ENCODE measurements around the gene SERPINB10.

Gene SERPINB10

DNA sequence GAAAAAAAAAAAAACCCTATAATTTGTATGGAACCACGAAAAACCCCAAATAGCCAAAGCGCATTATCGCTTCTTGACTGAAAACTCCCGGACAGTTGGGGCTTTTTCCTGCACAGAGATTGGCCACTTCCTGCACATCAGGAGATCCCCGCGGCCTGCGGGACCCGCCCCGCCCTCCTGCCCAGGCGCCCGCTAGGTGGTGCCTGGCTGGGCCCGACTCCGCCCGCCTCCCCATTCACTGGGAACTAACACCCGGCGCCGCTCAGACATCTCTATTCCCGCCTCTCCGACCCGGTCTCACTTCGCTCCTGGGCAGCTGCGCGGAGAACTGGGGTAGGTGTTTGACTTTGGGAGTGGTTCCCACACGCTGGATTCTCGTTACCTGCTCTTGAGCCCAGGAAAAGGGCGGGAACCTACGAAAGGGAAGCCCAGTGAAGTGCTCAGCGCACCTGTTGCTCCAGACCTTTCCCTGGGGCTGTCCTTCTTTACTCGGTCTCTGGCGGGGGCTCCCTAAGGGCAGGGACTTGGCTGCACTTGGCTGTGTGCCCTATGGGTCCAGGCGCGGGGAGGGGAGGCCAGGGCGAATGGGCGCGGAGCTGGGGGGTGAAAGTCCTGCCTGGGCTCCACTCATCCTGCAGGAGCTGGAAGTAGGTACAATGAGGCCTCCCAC, 41.4 kb downstream of the SERPINB10 start, which contains the start of gene HMSD:
Gene HMSD, plus strand, starts transcription at position 234 of the 670 bp plus-strand sequence. CDS start 4,155 bp downstream, outside the sequence.
- peak; percentile 66 for DNase-seq

DNA sequence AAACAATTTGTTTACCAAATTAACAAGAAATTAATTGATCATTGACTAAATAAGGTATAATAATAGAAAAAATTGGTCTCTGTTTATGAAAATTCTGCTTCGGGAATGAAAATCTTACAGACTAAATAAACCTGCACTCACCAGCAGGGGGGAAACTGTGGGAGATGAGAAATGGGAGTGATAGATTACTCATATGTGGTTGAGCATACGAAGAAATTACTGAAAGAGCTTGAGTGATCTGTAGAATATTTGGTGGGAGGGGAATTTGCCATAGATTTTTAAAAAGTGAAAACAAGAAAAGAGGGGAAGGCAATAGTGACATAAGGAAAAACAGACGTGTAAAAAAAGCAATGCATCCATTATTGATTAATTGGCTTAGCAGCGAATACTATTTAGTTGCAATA, 43.5 kb downstream of the SERPINB10 start:
- no peak for DNase-seq

DNA sequence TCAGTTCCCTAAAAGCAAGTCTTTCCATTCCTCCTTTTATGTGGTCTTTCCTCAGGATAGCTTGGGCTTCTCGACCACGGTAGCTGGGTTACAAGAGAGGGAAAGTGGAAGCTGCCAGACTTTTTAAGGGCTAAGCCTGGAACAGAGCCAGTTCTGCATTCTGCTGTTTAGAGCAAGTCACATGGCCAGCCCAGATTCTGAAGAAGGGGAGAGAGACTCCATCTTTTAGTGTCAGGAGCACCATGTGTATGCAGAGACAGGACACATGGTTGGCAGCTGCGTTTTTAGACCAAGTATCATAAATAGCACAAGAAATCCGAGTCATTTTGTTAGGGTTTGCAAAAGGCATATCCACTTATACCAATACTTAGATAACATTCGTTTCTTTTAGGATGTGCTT, 46.1 kb downstream of the SERPINB10 start:
- no peak for DNase-seq

DNA sequence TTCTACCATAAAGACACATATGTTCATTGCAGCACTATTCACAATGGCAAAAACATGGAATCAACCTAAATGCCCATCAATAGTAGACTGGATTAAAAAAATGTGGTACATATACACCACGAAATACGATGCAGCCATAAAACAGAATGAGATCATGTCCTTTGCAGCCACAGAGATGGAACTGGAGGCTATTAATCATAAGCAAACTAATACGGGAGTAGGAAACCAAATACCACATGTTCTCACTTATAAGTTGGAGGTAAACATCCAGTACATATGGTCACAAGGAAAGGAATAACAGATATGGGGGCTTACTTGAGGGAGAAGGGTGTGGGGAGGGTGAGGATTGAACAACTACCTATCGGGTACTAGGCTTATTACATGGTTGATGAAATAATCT, 49.0 kb downstream of the SERPINB10 start:
- DNase-seq = no peak

GRCh38 chr18:63960891-63961290, 53.1 kb downstream of the SERPINB10 start:
- DNase-seq = no peak

- no peak for DNase-seq
Observed at GRCh38 chr18:63961435-63961980, 53.8 kb downstream of the SERPINB10 start.

DNA sequence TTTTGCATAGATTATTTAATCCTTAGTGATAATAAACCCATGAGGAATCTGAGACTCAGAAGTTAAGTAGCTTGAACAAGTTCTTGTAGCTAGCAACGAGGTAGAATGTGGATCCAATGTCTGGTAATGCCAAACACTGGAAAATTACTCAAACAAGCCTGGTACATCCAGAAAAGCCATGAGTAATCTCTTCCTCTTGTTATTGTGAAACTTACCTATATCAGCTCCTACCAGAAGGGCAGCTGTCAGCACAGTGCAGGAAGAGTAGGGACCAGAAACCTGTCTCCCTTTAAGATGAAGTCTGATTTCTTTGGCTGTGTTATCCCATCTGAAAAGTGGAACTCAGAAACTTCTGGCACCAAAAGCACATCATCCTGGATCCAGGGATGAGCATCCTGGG, 54.4 kb downstream of the SERPINB10 start:
- DNase-seq = no peak

- DNase-seq = no peak
Observed at GRCh38 chr18:63963615-63964256, 56.0 kb downstream of the SERPINB10 start.

DNA sequence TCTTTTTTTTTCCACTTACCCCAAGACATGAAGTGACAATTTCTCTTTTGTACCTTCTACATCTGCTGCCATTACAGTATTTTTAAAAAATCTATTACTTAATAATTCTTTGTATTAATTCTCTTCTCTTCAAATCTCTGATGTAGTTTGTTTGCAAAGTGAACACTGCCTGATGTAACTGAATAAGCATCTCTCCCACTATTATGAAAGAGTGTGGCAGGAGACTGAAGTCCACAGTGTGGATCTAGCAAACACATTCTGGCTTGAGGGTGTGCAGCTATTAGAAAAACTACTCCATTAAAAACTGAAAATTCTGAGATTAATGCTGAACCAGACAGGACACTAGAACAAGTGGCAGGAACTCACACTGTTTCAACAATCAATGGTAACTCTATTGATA, 57.1 kb downstream of the SERPINB10 start:
- no peak for DNase-seq

- no peak for DNase-seq
Observed at GRCh38 chr18:63965716-63966330, 58.1 kb downstream of the SERPINB10 start.

- peak; percentile 96 for DNase-seq
Observed at GRCh38 chr18:63969942-63970808, 62.4 kb downstream of the SERPINB10 start, which contains the start of gene SERPINB8. Gene SERPINB8 (plus strand): TSS chr18:63970081. CDS start chr18:63978309, 8,228 bp downstream.

GRCh38 chr18:63970809-63971205, 63.0 kb downstream of the SERPINB10 start:
- DNase-seq = no peak

DNA sequence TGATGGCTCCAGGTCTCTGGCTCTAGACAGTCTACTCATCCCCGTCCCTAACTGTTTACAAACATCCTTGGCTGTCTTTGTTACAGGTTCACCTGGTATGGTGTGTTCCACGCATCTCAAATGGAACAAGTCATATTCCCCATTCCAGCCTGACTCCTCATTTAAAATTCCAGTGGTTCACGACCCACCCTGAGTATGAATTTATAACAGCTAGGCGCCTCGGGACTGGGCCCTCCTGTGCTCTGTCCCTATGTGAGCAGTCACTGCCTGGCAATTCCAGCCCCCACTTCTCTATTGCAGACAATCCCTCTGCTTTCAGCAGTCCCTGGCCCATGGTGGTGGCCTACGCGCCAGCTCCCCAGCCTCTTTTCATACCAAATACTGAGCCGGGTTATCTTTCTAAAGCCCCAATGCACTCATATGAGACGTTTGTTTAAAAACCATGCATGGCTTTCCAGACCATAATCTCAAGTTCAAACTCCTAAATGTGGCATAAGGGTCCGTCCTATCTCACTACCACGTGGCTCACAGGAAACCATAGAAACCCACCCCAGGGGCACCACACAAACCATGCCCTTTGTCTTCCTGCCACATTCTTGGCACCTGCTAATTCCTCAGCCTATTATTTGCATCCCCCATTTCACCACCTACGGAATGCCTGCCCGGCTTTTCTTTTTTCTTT, 63.7 kb downstream of the SERPINB10 start:
- DNase-seq = no peak

DNA sequence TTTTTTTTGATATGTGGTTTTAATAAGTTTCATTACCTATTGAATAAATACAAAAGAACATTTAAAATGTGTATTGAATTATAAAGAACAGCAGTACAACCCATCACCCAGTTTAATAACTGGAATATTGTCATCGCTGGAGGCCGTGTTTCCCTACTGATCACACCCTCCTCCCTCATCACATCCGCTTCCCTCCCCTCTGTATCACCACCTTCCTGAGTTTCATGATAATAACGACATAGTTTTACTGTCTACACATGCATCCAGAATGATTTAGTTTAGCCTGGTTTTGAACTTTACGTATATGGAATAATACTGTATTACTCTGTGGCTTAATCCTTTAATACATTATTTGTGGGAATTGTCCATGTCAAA, 64.2 kb downstream of the SERPINB10 start:
- DNase-seq = no peak

GRCh38 chr18:63974991-63975390, 67.2 kb downstream of the SERPINB10 start:
- no peak for DNase-seq

DNA sequence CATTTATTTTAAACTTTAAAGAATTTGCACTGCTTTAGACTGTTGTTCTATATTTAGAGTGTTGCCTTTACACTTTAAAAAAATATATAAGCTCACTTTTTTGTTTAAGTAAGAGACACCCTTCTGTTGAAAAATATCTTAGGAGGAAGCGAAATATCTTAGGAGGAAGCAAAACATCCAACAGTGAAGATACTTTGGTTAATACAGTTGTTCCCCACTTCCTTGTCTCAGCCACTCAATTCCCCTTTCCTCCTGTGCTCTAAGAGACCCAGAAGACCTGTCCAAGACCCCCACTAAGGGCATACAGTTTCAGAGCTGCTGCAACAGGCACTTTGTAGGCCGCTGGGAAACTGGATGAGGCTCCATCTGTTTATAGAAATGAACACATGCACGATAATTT, 67.9 kb downstream of the SERPINB10 start:
- no peak for DNase-seq

GRCh38 chr18:63977040-63977439, 69.3 kb downstream of the SERPINB10 start:
- no peak for DNase-seq

- DNase-seq = peak; percentile 63
Observed at GRCh38 chr18:63979409-63979920, 71.7 kb downstream of the SERPINB10 start.

GRCh38 chr18:63980027-63980426, 72.3 kb downstream of the SERPINB10 start:
- DNase-seq = no peak

DNA sequence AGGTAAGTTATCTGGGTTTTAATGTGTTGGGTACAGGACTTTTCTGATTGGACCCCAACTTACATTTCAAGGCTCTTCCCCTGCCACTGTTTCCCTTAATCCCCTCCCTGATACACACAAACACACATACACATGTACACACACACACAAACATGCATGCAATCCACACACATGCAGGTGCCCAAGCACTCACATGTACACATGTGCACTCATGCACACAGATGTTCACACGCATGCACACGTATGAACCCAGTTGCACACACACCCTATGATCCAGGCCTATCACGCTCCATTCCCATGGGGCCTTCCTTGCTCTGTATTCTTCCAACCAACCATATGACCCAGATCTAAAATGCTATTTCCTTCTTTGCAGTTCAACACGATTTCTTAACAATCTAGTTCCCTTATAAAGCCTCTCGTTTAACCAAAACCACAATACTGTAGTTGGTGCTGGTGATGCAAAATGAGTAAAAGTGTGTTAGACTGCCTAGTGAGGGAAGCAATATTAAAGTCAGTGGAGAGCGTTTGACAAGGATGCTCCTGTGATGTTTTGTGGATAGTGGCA, 73.2 kb downstream of the SERPINB10 start:
- no peak for DNase-seq

- no peak for DNase-seq
Observed at GRCh38 chr18:63981719-63982118, 74.0 kb downstream of the SERPINB10 start.

GRCh38 chr18:63982361-63982760, 74.6 kb downstream of the SERPINB10 start:
- no peak for DNase-seq
